Suprapubic skin (tissue), 4 donors: ENCODE data around the gene MIXL1.

Source experiments
- CTCF ChIP-seq, 2 donors: fragments of 200-600 bp in 1 of 2; fragments of 450-650 bp in 1 of 2; sonication (generic) in 1 of 2; IDR thresholded peaks; one replicate each; pipeline ENCODE4 v1.5.1; 2016 to 2019; ENCODE audit warnings: antibody characterized with exemption in 2 of 2, mild to moderate bottlenecking in 1 of 2, moderate library complexity in 1 of 2
- POLR2A ChIP-seq, 2 donors: fragments of 450-650 bp; IDR thresholded peaks; one replicate each; pipeline ENCODE4 v1.6.1; 2017; ENCODE audit warnings: antibody characterized with exemption in 2 of 2, mild to moderate bottlenecking in 2 of 2, moderate library complexity in 2 of 2
- POLR2AphosphoS5 ChIP-seq, 3 donors: sonication (generic); formaldehyde crosslinking; IDR thresholded peaks; one replicate each; pipeline ENCODE4 v1.6.1; 2017; ENCODE audit warnings: antibody characterized with exemption in 3 of 3

GRCh38 chr1:226268421-226269124, 45.1 kb downstream of the MIXL1 start:
- TF ChIP-seq POLR2AphosphoS5 (IDR thresholded peaks at IDR 0.05) (no peak), CTCF (IDR thresholded peaks at IDR 0.05) (no peak), POLR2A (IDR thresholded peaks at IDR 0.05) (no peak)
